HPDE6-E6E7 (cell line): Measurements from ENCODE around the gene CDH15.

ENCODE experiments used
- DNase-seq: peaks from one replicate; pipeline ENCODE4 v3.0.0; 2011; ENCODE audit warnings: missing footprints; ENCODE audit errors: extremely low spot score

CDH15 gene

DNA sequence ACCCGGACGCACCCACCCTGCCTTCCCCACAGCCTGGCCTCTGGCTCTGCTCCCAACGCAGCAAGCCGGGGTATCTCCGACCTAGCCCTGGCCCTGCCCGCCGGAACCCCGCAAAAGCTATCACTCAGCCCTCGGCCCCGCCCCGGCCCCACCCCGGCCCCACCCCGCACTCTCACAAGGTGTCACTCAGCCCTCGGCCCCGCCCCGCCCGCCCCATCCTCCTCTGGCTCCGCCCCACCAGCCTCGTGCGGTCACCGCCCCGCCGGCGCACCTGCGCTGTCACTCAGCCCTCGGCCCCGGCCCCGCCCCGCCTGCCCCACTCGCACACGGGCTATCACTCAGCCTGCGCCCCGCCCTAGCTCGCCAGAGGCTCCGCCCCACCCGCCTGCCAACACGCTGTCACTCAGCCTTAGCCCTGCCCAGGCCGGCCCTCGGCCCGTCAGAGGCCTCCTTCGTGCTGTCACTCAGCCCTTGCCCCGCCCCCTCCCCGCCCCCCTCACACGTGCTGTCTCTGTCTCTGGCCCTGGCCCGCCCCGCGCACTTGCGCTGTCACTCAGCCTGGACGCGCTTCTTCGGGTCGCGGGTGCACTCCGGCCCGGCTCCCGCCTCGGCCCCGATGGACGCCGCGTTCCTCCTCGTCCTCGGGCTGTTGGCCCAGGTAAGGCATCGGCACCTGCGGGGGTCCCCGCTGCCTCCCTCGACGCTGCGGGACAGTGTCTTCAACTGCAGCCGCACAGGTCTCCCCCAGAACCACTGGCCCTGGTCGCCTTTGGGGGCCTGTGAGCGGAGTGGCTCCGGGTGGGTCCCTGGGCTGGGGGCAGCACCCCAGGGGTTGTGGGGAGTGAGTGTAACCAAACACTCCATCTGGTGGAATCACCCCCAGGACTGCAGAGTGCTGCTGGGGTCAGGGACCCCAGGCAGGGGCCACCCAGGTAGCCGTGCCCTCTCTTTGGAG is at the start of gene CDH15:
CDH15 (plus strand) TSS at position 533 of the 955 bp plus-strand sequence; CDS start at position 617, 84 bp downstream.
- peak; percentile 97 for DNase-seq

GRCh38 chr16:89122322-89122851 is 49.2 kb upstream of the CDH15 start:
- peak; percentile 79 for DNase-seq

- peak; percentile 48 for DNase-seq
Measured at GRCh38 chr16:89123001-89123830, 48.3 kb upstream of the CDH15 start.

DNA sequence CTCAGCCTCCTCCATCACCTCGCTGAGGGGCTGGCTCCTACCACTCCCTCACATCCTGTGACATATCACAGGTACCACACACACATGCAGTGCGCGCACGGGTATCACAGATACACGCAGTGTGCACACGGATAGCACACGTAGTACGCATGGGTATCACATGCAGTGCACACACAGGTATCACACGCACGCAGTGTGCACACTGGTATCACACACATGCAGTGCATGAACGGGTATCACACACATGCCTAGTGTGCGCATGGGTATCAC is 47.8 kb upstream of the CDH15 start:
- no peak for DNase-seq

DNA sequence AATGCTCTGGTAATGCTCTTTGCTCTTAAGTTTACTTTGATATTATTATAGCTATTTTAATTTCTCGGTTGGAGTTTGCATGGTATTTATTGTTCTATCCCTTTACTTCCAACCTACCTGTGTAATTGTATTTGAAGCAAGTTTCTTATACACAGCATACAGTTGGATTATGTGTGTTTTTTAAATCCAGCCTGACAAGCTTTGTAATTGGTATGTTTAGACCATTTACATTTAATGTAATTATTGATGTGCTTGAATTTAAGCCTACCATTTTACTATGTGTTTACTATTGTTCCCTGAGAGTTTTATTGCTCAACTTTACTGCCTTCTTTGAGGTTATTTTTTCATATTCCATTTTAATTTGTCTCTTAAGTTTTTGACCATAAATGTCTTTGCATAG is 42.2 kb upstream of the CDH15 start:
- DNase-seq, result no peak

GRCh38 chr16:89130448-89130847 is 41.1 kb upstream of the CDH15 start:
- no peak for DNase-seq

DNA sequence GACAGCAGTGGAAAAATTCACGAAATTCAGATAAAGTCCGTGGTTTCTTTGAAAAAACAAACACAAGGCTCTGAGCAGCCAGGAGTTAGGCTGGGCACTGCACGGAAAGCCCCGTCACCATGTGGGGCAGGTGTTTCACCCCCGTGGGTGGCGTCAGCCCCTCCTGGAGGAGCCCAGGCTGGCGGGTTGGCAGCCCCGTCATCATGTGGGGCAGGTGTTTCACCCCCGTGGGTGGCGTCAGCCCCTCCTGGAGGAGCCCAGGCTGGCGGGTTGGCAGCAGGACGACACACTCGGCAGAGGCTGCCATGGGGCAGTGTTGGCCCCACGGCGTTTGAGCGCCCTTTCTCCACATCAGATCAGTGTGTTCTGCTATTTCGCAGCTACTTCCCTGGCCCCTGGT is 39.8 kb upstream of the CDH15 start:
- DNase-seq, result no peak

- no peak for DNase-seq
Measured at GRCh38 chr16:89132194-89133005, 39.1 kb upstream of the CDH15 start.

DNA sequence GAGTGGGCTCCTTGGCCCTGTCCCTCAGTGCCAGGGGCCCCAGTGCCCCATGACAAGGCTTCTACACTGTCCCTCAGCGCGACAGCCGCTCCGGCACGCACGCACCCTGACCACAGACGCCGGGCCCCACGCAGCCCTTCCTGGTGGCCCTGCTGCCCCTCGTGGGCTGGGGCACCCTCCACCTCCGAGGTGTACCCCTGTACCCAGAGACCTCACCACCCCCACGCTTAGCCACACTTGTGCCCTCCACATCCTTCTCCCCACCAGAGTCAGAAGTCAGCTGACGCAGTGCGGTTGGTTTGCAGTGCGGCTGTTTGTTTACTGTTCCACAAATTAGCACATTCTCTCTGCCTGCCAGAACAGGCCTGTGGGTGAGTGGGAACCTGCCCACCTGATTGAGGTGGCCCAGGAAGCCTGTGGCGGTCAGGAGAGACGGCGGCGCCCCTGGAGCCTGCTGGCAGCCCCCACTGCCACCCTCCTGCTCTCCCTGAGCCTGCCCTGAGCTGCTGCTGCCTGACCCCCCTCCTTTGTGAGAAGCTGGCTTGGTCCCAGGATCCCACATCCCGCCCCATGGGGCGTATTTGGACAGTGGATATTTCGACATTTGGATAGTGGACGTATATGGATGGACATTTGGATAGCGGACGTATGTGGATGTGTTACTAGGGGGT is 38.0 kb upstream of the CDH15 start:
- DNase-seq, result no peak

DNA sequence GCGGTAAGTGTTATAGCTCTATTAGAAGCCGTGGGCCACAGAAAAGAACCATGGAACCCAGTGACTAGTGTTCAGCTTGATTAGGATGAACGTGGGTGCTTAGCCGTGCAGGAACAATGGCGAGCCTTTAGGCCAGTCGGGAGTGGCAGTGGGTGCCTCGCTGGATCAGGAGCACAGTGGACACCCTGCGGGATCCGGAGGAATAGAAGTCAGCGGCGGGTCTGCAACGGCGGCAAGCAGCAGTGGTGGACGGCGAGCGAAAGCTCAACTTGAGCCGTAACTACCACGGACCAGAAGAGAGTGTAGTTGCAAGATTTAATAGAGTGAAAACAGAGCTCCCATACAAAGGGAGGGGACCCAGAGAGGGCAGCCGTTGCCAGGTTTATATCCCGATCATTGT is 37.3 kb upstream of the CDH15 start:
- no peak for DNase-seq

DNA sequence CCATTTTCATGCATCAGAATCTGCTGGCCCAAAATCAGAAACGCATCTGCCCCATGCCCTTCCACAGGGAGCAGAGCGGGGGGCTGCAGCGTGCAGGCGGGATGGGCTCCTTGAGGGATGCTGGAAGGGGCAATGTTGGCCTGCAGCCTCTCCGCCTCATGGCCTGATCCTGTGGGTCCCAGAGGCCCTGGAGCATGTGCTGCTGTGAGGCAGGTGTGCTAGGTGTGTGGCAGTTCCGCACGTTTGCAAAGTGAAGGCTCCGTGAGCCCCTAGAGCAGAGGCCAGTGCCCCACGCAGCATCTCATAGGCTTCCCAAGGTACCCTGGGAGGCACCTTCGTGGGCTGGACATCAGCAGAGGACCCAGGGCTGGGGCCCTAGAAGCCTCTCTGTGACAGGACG is 36.4 kb upstream of the CDH15 start:
- DNase-seq, result no peak

DNA sequence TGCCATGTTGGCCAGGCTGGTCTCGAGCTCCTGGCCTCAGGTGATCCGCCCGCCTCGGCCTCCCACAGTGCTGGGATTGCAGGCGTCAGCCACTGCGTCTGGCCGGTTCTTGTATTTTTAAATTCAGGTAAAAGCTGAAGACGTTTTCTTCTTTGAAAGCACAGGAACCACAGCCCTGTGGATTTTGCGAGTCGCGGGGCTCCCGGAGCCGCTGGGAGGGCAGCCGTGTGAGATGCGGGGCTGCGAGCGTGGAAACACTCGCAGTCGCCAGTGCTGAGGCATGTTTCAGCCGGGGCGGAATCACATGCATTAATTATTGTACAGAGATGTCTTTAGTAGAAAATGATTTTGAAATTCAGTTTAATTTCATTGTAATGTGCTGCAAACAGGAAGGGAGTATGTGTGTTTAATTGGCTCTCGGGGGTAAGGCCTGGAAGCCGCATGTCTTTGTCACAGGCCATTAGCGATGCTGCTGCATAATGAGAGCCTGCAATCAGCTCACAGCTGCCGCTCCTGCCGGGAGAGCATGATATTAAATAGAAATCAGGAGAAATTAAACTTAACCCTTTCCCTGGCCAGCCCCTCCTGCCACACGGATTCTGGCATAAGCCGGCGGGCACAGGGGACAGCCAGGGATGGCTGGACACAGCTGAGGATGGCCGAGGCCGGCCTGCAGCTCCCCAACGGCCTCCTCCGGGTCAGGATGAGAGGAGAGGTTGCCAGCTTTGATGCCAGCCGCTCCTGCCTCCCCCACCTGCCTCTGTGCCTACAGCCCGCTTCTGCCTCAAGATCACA is 35.4 kb upstream of the CDH15 start:
- no peak for DNase-seq

GRCh38 chr16:89136931-89137330 is 34.6 kb upstream of the CDH15 start:
- DNase-seq, result no peak

- DNase-seq, result no peak
Measured at GRCh38 chr16:89137666-89138512, 33.7 kb upstream of the CDH15 start.

DNA sequence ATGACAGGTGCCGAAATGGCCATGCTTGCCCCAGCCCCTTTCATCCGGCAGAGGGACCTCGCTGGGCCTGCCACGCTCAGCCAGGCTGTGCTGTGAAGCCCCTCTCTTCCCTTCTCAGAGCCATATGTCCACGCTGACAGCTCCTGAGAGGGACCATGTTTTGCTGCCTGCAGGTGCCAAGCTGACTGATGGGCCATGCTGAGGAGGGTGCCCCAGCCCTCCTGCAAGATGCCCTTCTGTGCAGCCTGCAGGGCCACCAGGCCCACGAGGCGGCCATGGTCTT is 33.1 kb upstream of the CDH15 start:
- no peak for DNase-seq

GRCh38 chr16:89138843-89139520 is 32.6 kb upstream of the CDH15 start:
- DNase-seq, result no peak

DNA sequence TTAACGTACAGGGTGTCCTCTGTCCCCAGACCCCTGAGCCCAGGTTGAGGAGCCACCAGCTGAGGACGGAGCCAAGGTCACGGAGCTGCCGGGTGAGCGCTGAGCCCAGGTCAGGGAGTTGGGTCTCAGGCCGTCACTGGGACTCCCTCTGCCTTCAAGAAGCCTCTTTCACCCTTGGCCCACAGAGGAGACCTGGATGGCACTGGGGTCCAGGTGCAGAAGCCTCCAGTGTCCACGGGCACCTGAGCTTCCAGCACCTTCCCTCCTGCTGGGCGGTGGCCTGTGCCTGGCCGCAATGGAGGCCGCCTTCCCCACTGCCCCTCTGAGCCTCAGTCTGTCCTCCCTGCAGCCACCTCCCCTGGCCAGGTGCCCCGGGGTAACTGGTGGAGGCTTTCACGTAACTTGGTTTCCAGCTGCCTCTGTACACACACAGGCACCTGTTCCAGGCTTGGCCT is 31.6 kb upstream of the CDH15 start:
- no peak for DNase-seq

DNA sequence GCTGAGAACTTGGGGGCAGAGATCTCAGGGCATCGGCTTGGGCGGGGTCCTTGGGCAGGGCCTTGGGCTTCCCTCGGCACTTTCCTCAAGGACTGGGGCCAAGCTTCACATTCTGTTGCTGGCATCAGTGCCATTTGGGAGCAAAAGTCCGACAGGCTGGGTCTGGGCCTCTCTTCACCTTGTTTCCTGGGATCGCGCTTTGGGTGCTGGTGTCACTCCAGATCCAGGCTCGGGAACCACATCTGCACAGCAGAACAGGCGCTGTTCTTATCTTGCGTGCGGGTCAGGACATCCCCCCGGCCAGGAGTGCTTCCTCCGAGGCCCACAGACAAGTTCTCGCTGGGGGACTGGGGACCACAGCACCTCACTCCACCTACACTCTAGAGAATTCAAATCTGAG is 31.1 kb upstream of the CDH15 start:
- DNase-seq, result no peak
